Mesenchymal stem cell (in vitro differentiated cells and primary cell): ENCODE data around the gene CD300E.

Experiments
- DNase-seq: peaks from one replicate; pipeline ENCODE4 v3.0.0-alpha.2; 2013
- H2AFZ ChIP-seq: one replicate; pipeline ENCODE4 v1.6.1; 2013; ENCODE audit warnings: low read depth, mild to moderate bottlenecking, control low read depth, inconsistent platforms, low read length, moderate library complexity
- H2AK5ac ChIP-seq: 2 replicates; pipeline ENCODE4 v1.6.1; 2013; ENCODE audit warnings: low read length, moderate library complexity, mild to moderate bottlenecking, inconsistent platforms; ENCODE audit not compliant: severe bottlenecking
- H2BK120ac ChIP-seq: one replicate; pipeline ENCODE4 v1.6.1; 2013; ENCODE audit warnings: low read depth, mild to moderate bottlenecking, inconsistent platforms, low read length, moderate library complexity
- H2BK12ac ChIP-seq, 2 experiments: one replicate each; pipeline ENCODE4 v1.6.1; 2013; ENCODE audit warnings: inconsistent platforms in 2 of 2, low read length in 2 of 2, mild to moderate bottlenecking in 2 of 2, moderate library complexity in 2 of 2, control low read depth in 1 of 2
- H2BK15ac ChIP-seq: one replicate; pipeline ENCODE4 v1.6.1; 2013; ENCODE audit warnings: mild to moderate bottlenecking, low read depth, inconsistent platforms; ENCODE audit not compliant: poor library complexity, severe bottlenecking
- H2BK5ac ChIP-seq: 2 replicates; pipeline ENCODE4 v1.6.1; 2013; ENCODE audit warnings: low read depth, mild to moderate bottlenecking, low read length, control low read depth, inconsistent platforms; ENCODE audit not compliant: poor library complexity, severe bottlenecking
- H3K14ac ChIP-seq, 2 experiments: one replicate each; pipeline ENCODE4 v1.6.1; 2013; ENCODE audit warnings: inconsistent platforms in 2 of 2, low read length in 2 of 2, control low read depth in 1 of 2, mild to moderate bottlenecking in 1 of 2, moderate library complexity in 1 of 2
- H3K18ac ChIP-seq, 2 experiments: one replicate each; pipeline ENCODE4 v1.6.1; 2013; ENCODE audit warnings: inconsistent platforms in 2 of 2, low read length in 2 of 2, control low read depth in 1 of 2, low read depth in 1 of 2, mild to moderate bottlenecking in 1 of 2
- H3K23ac ChIP-seq, 2 experiments: one replicate each; pipeline ENCODE4 v1.6.1; 2013; ENCODE audit warnings: inconsistent platforms in 2 of 2, low read length in 2 of 2, mild to moderate bottlenecking in 2 of 2, moderate library complexity in 2 of 2, control low read depth in 1 of 2
- H3K27ac ChIP-seq: 2 replicates; pipeline ENCODE4 v1.5.1; 2013; ENCODE audit warnings: mild to moderate bottlenecking, moderate library complexity, low read length, control low read depth, inconsistent platforms; ENCODE audit not compliant: poor library complexity, severe bottlenecking
- H3K27me3 ChIP-seq, 2 experiments: 2 replicates each; pipeline versions ENCODE4 v1.6.1 to v1.7.0; 2013; ENCODE audit warnings: low read length in 2 of 2, mild to moderate bottlenecking in 2 of 2, moderate library complexity in 2 of 2, control low read depth in 1 of 2, inconsistent platforms in 1 of 2; ENCODE audit not compliant: control insufficient read depth in 1 of 2, insufficient read depth in 1 of 2
- H3K36me3 ChIP-seq, 2 experiments: 2 replicates each; pipeline versions ENCODE4 v1.6.1 to v1.7.0; 2013; ENCODE audit warnings: low read length in 2 of 2, control low read depth in 1 of 2, inconsistent platforms in 1 of 2, low read depth in 1 of 2, mild to moderate bottlenecking in 1 of 2; ENCODE audit not compliant: insufficient read depth in 2 of 2, control insufficient read depth in 1 of 2
- H3K4ac ChIP-seq, 2 experiments: one replicate each; pipeline ENCODE4 v1.6.1; 2013; ENCODE audit warnings: inconsistent platforms in 2 of 2, low read length in 2 of 2, mild to moderate bottlenecking in 2 of 2, moderate library complexity in 2 of 2, control low read depth in 1 of 2, low read depth in 1 of 2
- H3K4me1 ChIP-seq: 2 replicates; pipeline ENCODE4 v1.6.1; 2013; ENCODE audit warnings: low read depth, low read length, control low read depth; ENCODE audit not compliant: control insufficient read depth, insufficient read depth
- H3K4me2 ChIP-seq: 2 replicates; pipeline ENCODE4 v1.6.1; 2013; ENCODE audit warnings: low read length, mild to moderate bottlenecking, inconsistent platforms; ENCODE audit not compliant: poor library complexity, severe bottlenecking
- H3K4me3 ChIP-seq, 2 experiments: 2 replicates each; pipeline versions ENCODE4 v1.5.1 to v1.7.0; 2013; ENCODE audit warnings: low read length in 2 of 2, mild to moderate bottlenecking in 2 of 2, control low read depth in 1 of 2, low read depth in 1 of 2; ENCODE audit not compliant: insufficient read depth in 1 of 2
- H3K79me1 ChIP-seq: replicated peaks from 2 replicates; pipeline ENCODE4 v1.6.1; 2013; ENCODE audit warnings: mild to moderate bottlenecking, control low read depth, low read length, inconsistent platforms; ENCODE audit not compliant: poor library complexity, severe bottlenecking
- H3K9ac ChIP-seq: 2 replicates; pipeline ENCODE4 v1.7.0; 2013; ENCODE audit warnings: mild to moderate bottlenecking, low read length, moderate library complexity
- H3K9me3 ChIP-seq: 2 replicates; pipeline ENCODE4 v1.7.0; 2013; ENCODE audit warnings: mild to moderate bottlenecking, low read length; ENCODE audit not compliant: control insufficient read depth
- H4K8ac ChIP-seq: one replicate; pipeline ENCODE4 v1.6.1; 2013; ENCODE audit warnings: inconsistent platforms, mild to moderate bottlenecking, low read length, moderate library complexity
- H4K91ac ChIP-seq: one replicate; pipeline ENCODE4 v1.6.1; 2013; ENCODE audit warnings: mild to moderate bottlenecking, low read length, inconsistent platforms
- WGBS: methylation state at CpG from one replicate; pipeline ENCODE4 v1.1.7; 2013; ENCODE audit warnings: mixed read lengths; 5-methylcytosine and 5-hydroxymethylcytosine counted together

CD300E gene

GRCh38 chr17:74568106-74568873 is 55.2 kb downstream of the CD300E start:
- Histone ChIP-seq H3K36me3 (no peaks in the 10 kb centered on the region), H2BK12ac (no peak overlapping the region), H3K9me3 (peaks cover 9% of the 10 kb centered on the region), H3K23ac (no peak overlapping the region), H3K14ac (no peak overlapping the region), H3K27ac (no peak overlapping the region), H3K4me3 (no peak overlapping the region), H4K91ac (no peak overlapping the region), H4K8ac (no peak overlapping the region), H3K4me1 (peaks cover 22% of the 10 kb centered on the region), H3K79me1 (no peaks in the 10 kb centered on the region), H2BK15ac (no peak overlapping the region), H2AK5ac (no peak overlapping the region), H3K4ac (no peak overlapping the region), H2BK120ac (no peak overlapping the region), H2AFZ (no peak overlapping the region), H3K9ac (no peak overlapping the region), H2BK5ac (no peak overlapping the region), H3K18ac (no peak overlapping the region), H3K4me2 (no peak overlapping the region), H3K27me3 (peaks cover 27 to 68% of the 10 kb centered on the region in 2 experiments)
- whole genome bisulfite sequencing, result 69% methylated on average over 4 of the region's 4 CpGs
- DNase-seq, result no peak

- H2BK12ac ChIP-seq, result no peak within 1 kb of the TSS
- H3K18ac ChIP-seq, result no peak within 1 kb of the TSS
- no peak within 1 kb of the TSS for H2AFZ ChIP-seq
- no peak within 1 kb of the TSS for H4K8ac ChIP-seq
- H3K4ac ChIP-seq, result no peak within 1 kb of the TSS
- H3K27ac ChIP-seq, result no peak within 1 kb of the TSS
- H2BK120ac ChIP-seq, result no peak within 1 kb of the TSS
- H3K27me3 ChIP-seq, result peaks cover 19 to 59% of the 10 kb centered on the region in 2 experiments
- H3K9ac ChIP-seq, result no peak within 1 kb of the TSS
- peaks cover 8% of the 10 kb centered on the region for H3K9me3 ChIP-seq
- no peak within 1 kb of the TSS for H3K14ac ChIP-seq
- H3K4me3 ChIP-seq, result no peak within 1 kb of the TSS
- DNase-seq, result no peak
- H4K91ac ChIP-seq, result no peak within 1 kb of the TSS
- peaks cover 22% of the 10 kb centered on the region for H3K4me1 ChIP-seq
- WGBS, result 86% methylated on average over 1 of the region's 2 CpGs
- no peak within 1 kb of the TSS for H3K23ac ChIP-seq
- H3K4me2 ChIP-seq, result no peak within 1 kb of the TSS
- H2AK5ac ChIP-seq, result no peak within 1 kb of the TSS
- no peaks in the 10 kb centered on the region for H3K79me1 ChIP-seq
- H2BK5ac ChIP-seq, result no peak within 1 kb of the TSS
- no peak within 1 kb of the TSS for H2BK15ac ChIP-seq
- H3K36me3 ChIP-seq, result no peaks in the 10 kb centered on the region
These were observed 56.1 kb downstream of the CD300E start, which contains the start of gene CD300H for GRCh38 chr17:74567397-74567796. Gene CD300H, minus strand, starts transcription at chr17:74567509.

DNA sequence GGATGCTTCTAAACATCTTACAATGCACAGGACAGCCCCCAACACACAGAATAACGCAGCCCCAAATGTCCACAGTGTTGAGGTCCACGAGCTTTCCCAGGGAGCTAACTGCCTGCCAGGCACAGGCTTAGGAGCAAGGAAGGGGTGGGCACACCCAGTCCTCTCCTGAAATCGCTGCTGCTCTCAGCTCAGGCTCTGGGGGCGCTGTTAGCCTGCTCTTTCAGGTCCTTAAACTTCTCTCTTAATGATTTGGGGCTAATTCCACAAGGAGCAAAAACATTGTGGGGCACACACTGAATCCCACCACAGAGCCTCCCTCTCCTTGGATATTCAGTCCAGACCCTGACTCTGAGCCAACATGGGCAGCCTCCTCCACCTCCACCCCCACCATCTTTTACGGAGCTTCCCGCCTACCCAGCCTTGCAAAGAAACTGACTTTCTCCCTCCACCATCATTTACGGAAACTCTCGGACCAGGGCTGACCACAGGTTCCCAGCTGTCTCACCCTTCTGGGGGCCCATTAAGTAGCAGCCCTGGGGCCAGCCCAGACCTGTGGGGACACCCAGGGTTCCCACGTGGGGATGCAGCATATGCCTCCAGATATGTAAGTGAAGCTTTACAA is 57.3 kb downstream of the CD300E start:
- Histone ChIP-seq H4K8ac (no peak overlapping the region), H4K91ac (no peak overlapping the region), H2AK5ac (no peak overlapping the region), H3K4ac (no peak overlapping the region), H3K4me3 (no peak overlapping the region), H3K27ac (no peak overlapping the region), H3K4me1 (peaks cover 22% of the 10 kb centered on the region), H3K9ac (no peak overlapping the region), H2BK12ac (no peak overlapping the region), H3K79me1 (no peaks in the 10 kb centered on the region), H2BK120ac (no peak overlapping the region), H3K14ac (no peak overlapping the region), H3K4me2 (no peak overlapping the region), H2AFZ (no peak overlapping the region), H3K18ac (no peak overlapping the region), H2BK5ac (no peak overlapping the region), H3K9me3 (no peaks in the 10 kb centered on the region), H3K36me3 (no peaks in the 10 kb centered on the region), H2BK15ac (no peak overlapping the region), H3K23ac (no peak overlapping the region), H3K27me3 (peaks cover 21 to 58% of the 10 kb centered on the region in 2 experiments)
- WGBS, result 42% methylated on average over 9 of the region's 9 CpGs
- DNase-seq, result no peak

- no peak for DNase-seq
- Histone ChIP-seq H3K9me3 (no peaks in the 10 kb centered on the region), H2BK120ac (no peak overlapping the region), H3K18ac (no peak overlapping the region), H3K27ac (no peak overlapping the region), H2BK15ac (no peak overlapping the region), H2AK5ac (no peak overlapping the region), H2BK5ac (no peak overlapping the region), H3K4me2 (no peak overlapping the region), H4K91ac (no peak overlapping the region), H3K23ac (no peak overlapping the region), H2BK12ac (no peak overlapping the region), H3K4me3 (no peak overlapping the region), H3K4ac (no peak overlapping the region), H3K14ac (no peak overlapping the region), H3K36me3 (no peaks in the 10 kb centered on the region), H3K27me3 (peaks cover 24 to 52% of the 10 kb centered on the region in 2 experiments), H3K4me1 (peaks cover 19% of the 10 kb centered on the region), H2AFZ (no peak overlapping the region), H3K9ac (no peak overlapping the region), H3K79me1 (no peaks in the 10 kb centered on the region), H4K8ac (no peak overlapping the region)
- WGBS, result 69% methylated on average over 5 of the region's 5 CpGs
These were observed 58.4 kb downstream of the CD300E start for GRCh38 chr17:74565126-74565525.
